Calu3 (cell line): Measurements from ENCODE around the gene BMP8B. TPM values are rescaled to one million over a fixed set of nuclear protein-coding genes. Genes with fewer than 3 reads are reported as not detected.

ENCODE experiments used
- BruUV-seq: library from RNA; stranded (reverse); fragments of 400-500 nt; replicated peaks from 2 replicates; lab custom pipeline; 2021; lab: Mats Ljungman, UMichigan
- CTCF ChIA-PET: fragments of 300-600 bp; sonication (Branson Sonifier 250); formaldehyde crosslinking; loops from one replicate; lab custom pipeline; 2022; ENCODE audit warnings: antibody characterized with exemption; lab: Charles Lee
- DNase-seq: peaks from one replicate; pipeline ENCODE4 v3.0.0; 2022
- H3K27ac Mint-ChIP-seq: one replicate; pipeline ENCODE4 v1.8.0; 2022; ENCODE audit warnings: mixed read lengths; ENCODE audit not compliant: unreplicated experiment
- H3K27me3 Mint-ChIP-seq: one replicate; pipeline ENCODE4 v1.8.0; 2022; ENCODE audit warnings: mixed read lengths; ENCODE audit not compliant: unreplicated experiment
- H3K36me3 Mint-ChIP-seq: one replicate; pipeline ENCODE4 v1.8.0; 2022; ENCODE audit warnings: mild to moderate bottlenecking, moderate library complexity, mixed read lengths; ENCODE audit not compliant: insufficient read depth, unreplicated experiment
- H3K4me1 Mint-ChIP-seq: one replicate; pipeline ENCODE4 v1.8.0; 2022; ENCODE audit warnings: mild to moderate bottlenecking, low read depth, mixed read lengths; ENCODE audit not compliant: unreplicated experiment
- H3K4me3 Mint-ChIP-seq: one replicate; pipeline ENCODE4 v1.8.0; 2022; ENCODE audit warnings: mild to moderate bottlenecking, low read depth, moderate library complexity, mixed read lengths; ENCODE audit not compliant: unreplicated experiment
- H3K9me3 Mint-ChIP-seq: one replicate; pipeline ENCODE4 v1.8.0; 2022; ENCODE audit warnings: low read depth, mixed read lengths; ENCODE audit not compliant: unreplicated experiment
- CTCF ChIP-seq: fragments of 200-600 bp; IDR thresholded peaks from one replicate; pipeline ENCODE4 v1.8.0; 2022; ENCODE audit warnings: antibody characterized with exemption; ENCODE audit not compliant: unreplicated experiment
- intact Hi-C: fragments of 100-400 bp; cut with micrococcal nuclease; formaldehyde crosslinking; loops from one replicate; pipeline ENCODE4 v1.10.0; 2022; ENCODE audit not compliant: unreplicated experiment
- total RNA-seq: library from RNA; stranded (reverse); gene quantifications from 2 replicates; pipeline ENCODE4 v1.2.3, GENCODE V29; 2022

Gene BMP8B
- total RNA-seq, 1 experiment from 2014 or later, result 6.8 TPM

- H3K9me3 Mint-ChIP-seq, result no peaks in the 10 kb centered on the region
- CTCF ChIA-PET, result no interaction called here
- no peaks in the 10 kb centered on the region for H3K4me1 Mint-ChIP-seq
- no peak overlapping the region for H3K4me3 Mint-ChIP-seq
- intact Hi-C loops, result no loop called here
- no peak overlapping the region for H3K27ac Mint-ChIP-seq
- TF ChIP-seq CTCF, result no peak
- peaks cover 65% of the 10 kb centered on the region for H3K27me3 Mint-ChIP-seq
- H3K36me3 Mint-ChIP-seq, result no peaks in the 10 kb centered on the region
- DNase-seq, result no peak
- BruUV-seq, result no TSS peak
These were observed 67.0 kb downstream of the BMP8B start for GRCh38 chr1:39721664-39722063.

GRCh38 chr1:39720094-39720999, 68.3 kb downstream of the BMP8B start:
- Mint-ChIP-seq H3K4me1 (no peaks in the 10 kb centered on the region), H3K4me3 (no peak overlapping the region), H3K27ac (no peak overlapping the region), H3K27me3 (peaks cover 65% of the 10 kb centered on the region), H3K36me3 (no peaks in the 10 kb centered on the region), H3K9me3 (no peaks in the 10 kb centered on the region)
- TF ChIP-seq CTCF, result no peak
- CTCF ChIA-PET, result interaction anchor here (0.5 to 1.2 kb wide), 4 partner anchors 19 to 169 kb away, joined by 3 to 14 read pairs (median 4); no protein-coding TSS in a partner anchor
- DNase-seq, result no peak
- intact Hi-C loops, result loop anchor here (1.0 kb wide), 2 partner anchors 114 to 622 kb away; no protein-coding TSS in a partner anchor
- no TSS peak for BruUV-seq

- DNase-seq, result no peak
- Mint-ChIP-seq H3K4me3 (no peak overlapping the region), H3K4me1 (no peaks in the 10 kb centered on the region), H3K9me3 (no peaks in the 10 kb centered on the region), H3K27ac (no peak overlapping the region), H3K36me3 (no peaks in the 10 kb centered on the region), H3K27me3 (peaks cover 69% of the 10 kb centered on the region)
- BruUV-seq, result no TSS peak
- CTCF ChIA-PET, result no interaction called here
- intact Hi-C loops, result no loop called here
- TF ChIP-seq CTCF, result peak; percentile 15
These were observed 70.9 kb downstream of the BMP8B start for GRCh38 chr1:39717809-39718208.

GRCh38 chr1:39713557-39713956, 75.1 kb downstream of the BMP8B start:
- Mint-ChIP-seq H3K27me3 (peaks cover 80% of the 10 kb centered on the region), H3K4me1 (no peaks in the 10 kb centered on the region), H3K4me3 (no peak overlapping the region), H3K36me3 (no peaks in the 10 kb centered on the region), H3K27ac (no peak overlapping the region), H3K9me3 (no peaks in the 10 kb centered on the region)
- CTCF ChIA-PET, result interaction anchor here (0.5 to 1.4 kb wide), 2 partner anchors 12 to 106 kb away, joined by 3 read pairs; no protein-coding TSS in a partner anchor
- no peak for TF ChIP-seq CTCF
- no peak for DNase-seq
- intact Hi-C loops, result no loop called here
- no TSS peak for BruUV-seq
